Mammary epithelial cell (primary cell): Measurements from ENCODE around the gene KLC1.

Experiments used
- EZH2 ChIP-seq: IDR thresholded peaks from 2 replicates; pipeline ENCODE4 v1.6.1; 2012; ENCODE audit warnings: low read length, inconsistent platforms, borderline replicate concordance
- TF ChIP-seq, protein P1 (sequence below), 2 donors: IDR thresholded peaks in 1 of 2; conservative IDR thresholded peaks in 1 of 2; 2 replicates each; pipeline ENCODE4 v1.5.1; 2011 to 2012; ENCODE audit warnings: inconsistent platforms in 2 of 2, low read length in 2 of 2, mild to moderate bottlenecking in 2 of 2, control low read depth in 1 of 2, low read depth in 1 of 2; ENCODE audit not compliant: insufficient read depth in 1 of 2; ENCODE audit errors: extremely low read depth in 1 of 2

DNA sequence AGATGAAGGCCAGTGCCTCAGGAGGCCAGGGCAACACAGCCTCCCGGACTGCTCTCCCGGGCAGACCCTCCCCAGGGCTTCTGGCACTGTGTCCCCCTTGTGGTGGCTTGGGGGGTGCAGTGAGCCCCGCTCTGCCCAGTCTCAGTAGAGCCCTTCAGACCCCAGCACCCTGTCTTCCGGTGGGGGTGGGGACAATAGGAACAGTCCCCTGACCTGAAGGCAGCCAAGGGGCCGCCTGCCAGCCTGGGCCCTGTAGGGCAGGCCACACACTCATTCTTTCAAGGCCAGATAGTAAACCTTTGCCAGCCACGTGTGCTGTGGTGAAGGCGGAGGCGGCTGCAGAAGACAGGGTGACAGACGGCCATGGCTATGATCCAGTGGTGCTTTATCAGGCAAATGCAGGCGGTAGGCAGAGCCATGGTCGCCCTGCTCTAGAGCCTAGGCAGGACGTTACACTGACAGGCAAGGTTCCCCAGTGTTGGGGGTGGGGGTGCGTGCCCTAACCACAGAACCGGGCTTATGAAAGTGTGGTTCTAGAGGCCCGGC lies 101.6 kb downstream of the KLC1 start:
- TF ChIP-seq, protein P1, sequence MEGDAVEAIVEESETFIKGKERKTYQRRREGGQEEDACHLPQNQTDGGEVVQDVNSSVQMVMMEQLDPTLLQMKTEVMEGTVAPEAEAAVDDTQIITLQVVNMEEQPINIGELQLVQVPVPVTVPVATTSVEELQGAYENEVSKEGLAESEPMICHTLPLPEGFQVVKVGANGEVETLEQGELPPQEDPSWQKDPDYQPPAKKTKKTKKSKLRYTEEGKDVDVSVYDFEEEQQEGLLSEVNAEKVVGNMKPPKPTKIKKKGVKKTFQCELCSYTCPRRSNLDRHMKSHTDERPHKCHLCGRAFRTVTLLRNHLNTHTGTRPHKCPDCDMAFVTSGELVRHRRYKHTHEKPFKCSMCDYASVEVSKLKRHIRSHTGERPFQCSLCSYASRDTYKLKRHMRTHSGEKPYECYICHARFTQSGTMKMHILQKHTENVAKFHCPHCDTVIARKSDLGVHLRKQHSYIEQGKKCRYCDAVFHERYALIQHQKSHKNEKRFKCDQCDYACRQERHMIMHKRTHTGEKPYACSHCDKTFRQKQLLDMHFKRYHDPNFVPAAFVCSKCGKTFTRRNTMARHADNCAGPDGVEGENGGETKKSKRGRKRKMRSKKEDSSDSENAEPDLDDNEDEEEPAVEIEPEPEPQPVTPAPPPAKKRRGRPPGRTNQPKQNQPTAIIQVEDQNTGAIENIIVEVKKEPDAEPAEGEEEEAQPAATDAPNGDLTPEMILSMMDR (conservative IDR thresholded peaks at IDR 0.05 in 1 of 2, IDR thresholded peaks at IDR 0.05 in 1 of 2; ENCODE audit: extremely low read depth in 1 of 2, insufficient read depth in 1 of 2, low read depth in 1 of 2, low read length in 2 of 2): no peak
- TF ChIP-seq EZH2: no peak
